NCI-H1436 (cell line): ENCODE measurements around the gene SUN5.

Experiments used
- DNase-seq: peaks from one replicate; lab custom pipeline; 2025; lab: John Stamatoyannopoulos, UW

Gene SUN5

DNA sequence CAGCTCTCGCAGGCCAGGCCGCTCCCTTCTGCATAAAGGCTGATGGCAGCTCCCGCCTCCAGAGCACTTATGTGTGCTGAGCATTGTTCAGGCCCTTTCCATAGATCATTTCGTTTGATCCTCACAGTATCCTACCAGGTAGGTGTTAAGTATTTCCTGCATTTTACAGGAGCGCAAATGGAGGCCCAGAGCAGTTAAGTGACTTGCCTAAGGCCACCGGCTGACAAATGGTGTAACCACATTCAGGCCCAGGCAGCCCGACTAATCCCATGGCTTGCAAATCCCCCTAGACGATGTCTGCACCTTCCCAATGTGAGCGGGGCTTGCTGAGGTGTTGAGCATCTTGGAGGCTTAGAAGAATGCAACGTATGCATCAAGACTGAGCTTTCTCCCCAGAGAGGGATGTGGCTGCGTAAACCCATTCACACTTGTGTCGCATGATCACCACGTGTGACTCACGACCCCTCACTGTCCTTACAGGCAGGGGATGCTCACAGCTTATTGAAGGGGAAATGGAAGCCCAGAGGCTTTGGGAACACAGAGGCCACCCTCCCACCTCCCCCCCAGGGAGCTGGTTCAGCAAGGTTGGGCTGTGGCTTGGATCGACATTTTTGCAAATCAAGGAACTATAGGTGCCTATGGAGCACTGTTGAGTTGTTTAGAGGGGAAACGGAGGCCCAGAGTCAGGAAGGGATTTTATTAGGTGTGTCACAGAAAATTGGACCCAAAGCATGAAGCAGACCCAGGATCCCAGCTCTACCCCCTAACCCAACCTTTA lies 10.3 kb upstream of the SUN5 start:
- no peak for DNase-seq

DNA sequence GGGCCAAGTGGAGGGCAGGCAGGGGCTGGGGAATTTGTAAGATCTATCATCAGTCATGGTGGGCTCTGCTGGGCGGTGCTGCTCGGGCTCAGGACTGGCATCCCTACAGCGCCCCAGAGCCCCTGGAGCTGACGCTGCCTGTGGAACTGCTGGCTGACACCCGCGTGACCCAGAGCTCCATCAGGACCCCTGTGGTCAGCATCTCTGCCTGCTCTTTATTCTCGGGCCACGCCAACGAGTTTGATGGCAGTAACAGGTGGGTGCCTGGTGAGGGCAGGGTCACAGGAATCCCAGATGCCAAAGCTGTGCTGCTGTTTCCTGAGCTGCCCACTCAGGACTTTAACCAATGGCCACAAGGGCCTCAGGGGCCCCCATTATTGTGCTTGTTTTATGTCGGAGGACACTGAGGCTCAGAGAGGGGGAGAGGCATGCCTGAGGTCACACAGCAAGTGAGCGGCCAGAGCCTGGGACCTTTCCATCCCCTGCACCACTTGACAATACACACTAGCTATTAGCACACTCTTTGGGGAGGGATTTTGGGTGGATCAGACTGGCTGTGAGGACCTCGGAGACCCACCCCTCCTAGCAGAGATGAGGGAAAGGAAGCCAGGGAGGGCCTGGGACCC lies 9.6 kb upstream of the SUN5 start:
- no peak for DNase-seq

DNA sequence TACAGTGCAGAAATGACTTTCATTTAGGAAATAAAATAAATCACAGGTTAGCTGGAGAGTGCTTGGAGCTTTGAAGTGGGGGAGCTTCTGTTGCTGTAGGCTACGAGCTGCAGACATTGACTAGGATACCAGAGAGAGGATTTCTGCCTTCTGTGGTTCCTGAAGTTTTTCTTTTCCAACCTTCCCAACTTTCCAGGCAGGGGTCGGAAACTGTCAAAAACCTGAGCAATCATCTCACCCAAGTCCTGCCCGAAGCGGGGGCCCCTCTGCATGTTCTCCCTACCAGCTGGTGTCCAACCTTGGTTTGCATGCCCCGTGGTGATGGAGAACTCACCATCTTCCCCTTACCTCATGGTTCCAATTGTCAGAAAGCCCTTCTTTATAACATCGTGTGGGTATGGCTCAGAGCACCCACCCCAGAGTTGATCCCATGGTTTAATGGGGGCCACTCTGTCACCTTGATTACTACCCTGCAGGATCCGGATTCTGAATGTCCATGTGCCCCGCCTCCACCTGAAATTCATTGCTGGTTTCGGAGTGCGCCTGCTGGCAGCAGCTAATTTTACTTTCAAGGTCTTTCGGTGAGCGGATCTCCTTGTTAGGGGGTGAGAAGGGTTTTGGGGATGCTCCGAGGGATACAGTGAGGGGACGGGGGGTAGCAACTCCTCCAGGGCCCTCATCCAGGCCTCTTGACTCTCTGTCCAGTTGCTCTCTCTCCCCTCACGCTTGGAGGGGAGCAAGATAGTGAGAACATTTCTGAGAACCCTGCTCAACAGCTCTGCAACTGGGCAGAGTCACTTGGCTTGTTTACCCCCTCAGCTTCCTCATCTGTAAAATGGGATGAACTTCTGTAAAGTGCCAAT lies 8.3 kb upstream of the SUN5 start:
- no peak for DNase-seq

- no peak for DNase-seq
These were observed 6.6 kb upstream of the SUN5 start for GRCh38 chr20:33010674-33011449.

DNA sequence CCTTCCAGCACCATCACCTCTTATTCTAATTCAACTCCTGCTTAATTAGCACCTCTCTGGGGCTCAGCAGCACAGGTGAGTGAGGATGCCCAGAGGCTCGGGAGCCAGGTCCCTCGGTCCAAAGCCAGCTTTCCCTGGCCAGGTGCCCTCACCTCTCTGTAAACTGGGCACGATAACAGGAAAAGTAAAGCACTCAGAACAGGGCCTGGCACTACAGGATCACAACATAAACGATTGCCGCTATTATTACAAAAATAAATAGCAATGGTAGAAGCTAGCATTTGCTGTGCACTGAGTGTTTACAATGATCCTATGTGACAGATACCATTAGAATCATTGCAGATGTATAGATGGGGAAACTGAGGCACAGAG lies 5.9 kb upstream of the SUN5 start:
- no peak for DNase-seq

DNA sequence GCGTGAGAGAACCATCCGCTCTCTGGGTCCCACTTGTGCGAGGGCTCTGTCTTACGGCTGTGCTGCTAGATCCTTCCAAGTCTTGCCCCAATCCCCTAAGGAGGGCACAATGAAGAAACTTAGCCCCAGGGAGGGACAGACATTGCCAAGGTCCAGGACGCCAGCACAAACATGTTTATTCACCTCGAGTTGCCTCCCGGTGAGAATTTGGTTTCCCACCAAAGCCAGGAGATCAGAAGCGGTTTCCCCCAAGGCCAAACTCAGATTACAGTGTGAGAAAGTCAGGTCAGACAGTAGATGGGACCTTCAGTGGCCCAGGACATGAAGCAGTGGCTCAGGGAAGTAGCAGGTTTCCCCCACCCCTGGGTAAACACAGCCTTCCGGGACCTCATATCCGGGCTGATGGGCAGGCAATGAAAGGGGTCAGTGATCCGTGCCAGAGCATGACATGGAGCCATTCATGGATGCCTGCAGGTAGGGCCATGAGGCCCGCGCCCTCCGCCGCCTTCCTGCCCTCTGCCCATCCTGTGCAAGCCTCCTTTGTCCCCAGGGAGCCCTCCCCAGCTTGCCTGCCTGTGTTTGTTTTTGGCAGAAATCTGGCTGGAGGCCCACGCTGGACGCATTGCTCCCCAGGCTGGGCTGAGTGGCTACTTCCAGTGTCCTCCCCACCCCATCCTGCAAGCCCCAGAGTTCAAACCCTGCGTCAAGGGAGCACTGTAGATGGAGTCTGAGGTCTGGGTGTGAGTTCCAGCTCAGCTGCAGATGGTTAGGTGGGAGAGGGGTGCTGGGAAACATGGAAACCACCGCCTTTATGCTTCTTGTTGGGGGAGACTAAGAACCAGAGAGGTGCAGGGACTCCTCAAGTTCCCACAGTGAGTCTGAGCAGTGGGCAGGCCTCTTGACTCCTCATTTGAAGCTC lies 5.2 kb upstream of the SUN5 start:
- DNase-seq, result no peak

GRCh38 chr20:33008336-33009213 lies 4.3 kb upstream of the SUN5 start:
- no peak for DNase-seq

GRCh38 chr20:33007376-33008335 lies 3.4 kb upstream of the SUN5 start, which contains the start of gene BPIFB2:
BPIFB2 (plus strand) TSS chr20:33007704; CDS start chr20:33008575, 871 bp downstream.
- DNase-seq, result no peak

GRCh38 chr20:33006776-33007375 lies 2.6 kb upstream of the SUN5 start:
- DNase-seq, result no peak

GRCh38 chr20:33005908-33006775 lies 1.9 kb upstream of the SUN5 start:
- DNase-seq, result no peak

DNA sequence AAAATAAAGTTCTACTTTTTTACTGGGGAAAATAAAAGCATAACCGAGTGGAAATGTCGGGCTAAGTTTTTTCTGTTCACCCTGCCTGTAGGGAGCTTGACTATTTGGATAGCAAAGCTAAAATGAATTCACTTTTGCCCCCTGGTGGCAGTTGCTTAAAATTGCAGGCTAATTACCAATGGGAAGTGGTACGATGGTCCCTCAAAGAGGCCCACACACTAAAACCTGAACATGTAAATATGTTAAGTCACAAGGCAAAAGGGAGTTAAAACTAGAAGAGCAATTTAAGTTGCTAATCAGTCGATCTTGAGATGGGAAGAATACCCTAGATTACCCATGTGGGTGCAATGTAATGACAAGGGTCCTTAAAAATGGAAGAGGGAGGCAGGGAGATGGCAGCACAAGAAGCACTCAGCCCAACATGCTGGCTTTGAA lies 916 bp upstream of the SUN5 start:
- no peak for DNase-seq

GRCh38 chr20:33002087-33002808 lies 2.0 kb downstream of the SUN5 start:
- no peak for DNase-seq

DNA sequence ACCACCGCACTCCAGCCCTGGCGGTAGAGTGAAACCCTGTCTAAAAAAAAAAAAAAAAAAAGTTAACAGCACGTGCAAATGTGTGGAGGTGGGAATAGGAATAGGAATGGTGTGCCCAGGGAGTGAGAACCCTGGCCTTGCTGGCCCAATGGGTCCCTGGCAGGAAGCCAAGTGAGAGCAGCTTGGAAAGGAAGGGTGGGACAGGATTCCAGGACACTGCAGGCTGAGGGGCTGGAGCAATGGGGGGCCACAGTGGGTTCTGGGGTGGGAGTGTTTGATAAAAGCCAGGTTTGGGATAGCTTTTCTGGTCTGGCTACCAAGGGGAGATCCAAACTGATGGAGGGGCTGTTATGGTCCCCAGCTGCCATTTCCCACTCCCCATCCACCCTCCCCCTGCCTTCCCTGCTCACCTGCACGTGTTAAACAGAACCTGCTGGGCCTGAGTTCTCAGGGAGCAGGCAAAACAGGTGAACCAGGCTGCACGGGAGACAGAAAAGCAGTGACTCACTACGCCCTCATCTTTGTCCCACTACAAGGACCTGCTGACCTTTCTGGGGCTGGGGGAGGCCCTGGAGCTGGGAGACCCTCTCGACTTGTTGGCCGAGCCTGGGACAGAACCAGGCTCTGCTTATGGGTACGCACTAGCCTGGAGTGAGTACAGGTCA lies 3.3 kb downstream of the SUN5 start:
- no peak for DNase-seq

DNA sequence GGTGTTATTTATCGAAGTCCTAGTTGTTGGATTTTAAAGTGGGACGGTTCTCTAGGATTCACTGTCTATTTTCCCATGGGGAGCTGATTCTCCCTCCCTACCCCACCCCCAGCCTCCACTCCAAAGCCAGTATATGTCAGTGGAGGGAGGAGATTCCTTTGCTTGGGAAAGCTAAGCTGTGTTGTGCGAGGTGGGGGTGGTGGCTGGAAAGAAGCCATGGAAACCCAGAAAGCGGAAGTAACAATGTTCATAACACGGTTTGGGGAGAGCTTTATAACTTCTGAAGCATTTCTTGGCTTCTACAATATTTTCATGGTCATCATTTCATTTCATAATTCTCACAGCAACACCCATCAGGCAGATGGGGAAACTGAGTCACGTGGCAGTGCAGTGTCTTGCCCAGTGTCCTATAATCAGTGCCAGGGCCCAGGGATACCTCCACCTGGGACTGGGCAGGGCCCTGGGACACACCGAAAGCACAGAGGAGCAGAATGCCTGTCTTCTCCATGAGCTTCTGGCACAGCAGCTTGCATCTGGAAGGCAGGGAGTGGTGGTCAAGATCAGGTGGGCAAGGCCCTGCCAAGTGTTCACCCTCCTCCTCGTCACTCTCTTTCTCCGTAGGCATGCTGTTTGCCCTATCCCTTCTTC lies 4.5 kb downstream of the SUN5 start:
- DNase-seq, result no peak

DNA sequence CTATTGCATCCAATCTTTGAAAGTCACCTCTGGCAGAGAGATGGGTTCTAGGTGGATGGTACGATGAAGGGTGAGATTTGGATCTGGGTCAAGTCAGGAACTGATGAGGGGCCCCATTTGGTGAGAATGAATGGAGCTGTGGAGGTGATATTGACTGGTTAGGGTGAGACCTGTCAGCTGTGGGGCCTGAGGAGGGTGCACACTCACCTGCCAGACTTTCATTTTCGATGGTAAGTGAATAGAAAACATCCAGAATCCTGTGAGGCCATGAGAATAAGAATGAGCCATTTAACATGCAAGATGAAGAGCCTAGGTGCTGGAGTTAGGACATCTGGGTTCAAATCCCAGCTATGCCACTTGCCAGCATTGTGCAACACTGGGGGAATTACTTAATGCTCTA lies 6.8 kb downstream of the SUN5 start:
- no peak for DNase-seq

DNA sequence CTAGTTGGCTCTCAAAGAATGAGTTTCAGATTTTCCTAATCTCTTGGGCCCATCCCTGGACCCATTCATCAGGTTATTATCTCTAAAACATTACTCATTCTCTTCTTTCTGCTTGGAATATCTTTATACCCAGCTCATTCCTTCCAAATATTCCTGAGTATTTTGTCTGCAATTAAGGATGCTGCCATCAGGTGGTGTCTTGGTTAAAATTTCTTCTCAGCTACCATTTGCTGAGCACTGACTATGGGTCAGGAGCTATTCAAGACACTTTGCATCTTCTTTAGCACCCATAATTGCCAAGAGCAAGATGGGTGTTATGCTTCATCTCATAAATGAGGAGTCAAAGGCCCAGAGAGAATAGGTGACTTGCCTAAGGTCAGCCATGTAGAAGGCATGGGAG lies 8.4 kb downstream of the SUN5 start:
- DNase-seq, result no peak
